ENCODE measurements around the gene GSTO2.

GSTO2 gene

DNA sequence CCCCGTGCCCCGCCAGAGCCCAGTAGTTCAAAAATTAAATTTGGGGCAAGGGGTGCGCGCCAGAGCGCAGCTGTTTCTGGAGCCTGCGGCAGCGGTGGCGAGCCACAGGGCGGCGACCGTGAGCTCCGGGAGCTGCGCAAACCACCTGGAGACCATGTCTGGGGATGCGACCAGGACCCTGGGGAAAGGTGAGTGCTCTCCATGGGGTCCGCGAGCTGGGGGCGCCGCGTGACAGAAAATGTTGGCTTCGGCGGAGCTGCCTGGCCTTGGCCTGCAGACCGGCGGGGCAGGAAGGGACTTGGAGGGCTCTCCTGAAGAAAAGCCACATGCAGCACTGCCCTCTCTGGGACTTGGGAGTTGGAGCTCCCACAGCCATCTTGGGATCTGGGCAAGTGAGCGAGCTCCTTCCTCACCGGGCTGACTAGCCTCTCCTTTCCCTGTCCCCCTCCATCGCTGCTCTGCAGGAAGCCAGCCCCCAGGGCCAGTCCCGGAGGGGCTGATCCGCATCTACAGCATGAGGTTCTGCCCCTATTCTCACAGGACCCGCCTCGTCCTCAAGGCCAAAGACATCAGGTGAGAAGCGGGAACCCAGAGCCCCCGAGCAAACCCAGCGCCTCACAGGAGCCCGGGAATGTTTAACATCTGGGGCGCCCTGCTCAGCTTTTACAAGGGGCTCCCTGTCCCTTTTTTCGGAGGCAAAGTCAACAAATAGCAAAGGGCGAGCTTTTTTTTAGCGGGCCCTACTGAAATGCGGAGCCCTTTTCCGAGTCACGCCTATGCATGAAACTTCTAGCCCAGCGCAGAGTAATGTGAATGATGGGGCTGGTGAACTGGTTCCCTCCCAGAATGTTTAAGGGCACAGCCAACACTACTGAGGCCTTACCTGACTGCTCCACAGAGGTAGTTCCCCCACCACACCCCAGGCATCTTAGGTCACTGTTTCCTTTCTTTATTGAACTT, 6.1 kb downstream of the GSTO2 start:
- intact Hi-C loops (cut with DNase I), result no loop called here
- peak in 41 of 42 donors; percentile 37 to 84 (median 72) for DNase-seq

DNA sequence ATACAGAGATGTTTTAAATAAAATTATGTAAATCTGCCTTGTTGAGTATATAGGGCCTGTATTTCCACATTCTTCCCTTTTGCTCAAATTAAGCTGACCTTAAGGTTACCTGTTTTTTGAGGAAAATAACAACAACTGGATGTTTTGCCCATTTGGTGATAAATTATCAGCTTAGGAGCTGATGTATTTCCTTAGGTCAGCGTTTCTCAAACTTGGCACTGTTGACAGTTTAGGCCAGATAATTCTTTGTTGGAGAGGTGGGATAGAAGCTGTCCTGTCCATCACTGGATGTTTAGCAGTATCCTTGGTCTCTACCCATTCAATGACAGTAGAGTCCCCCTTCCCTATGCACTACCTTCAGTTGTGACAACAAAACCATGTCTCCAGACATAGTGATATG, 7.2 kb downstream of the GSTO2 start:
- DNase-seq, result no peak
- intact Hi-C loops (cut with DNase I), result no loop called here

DNA sequence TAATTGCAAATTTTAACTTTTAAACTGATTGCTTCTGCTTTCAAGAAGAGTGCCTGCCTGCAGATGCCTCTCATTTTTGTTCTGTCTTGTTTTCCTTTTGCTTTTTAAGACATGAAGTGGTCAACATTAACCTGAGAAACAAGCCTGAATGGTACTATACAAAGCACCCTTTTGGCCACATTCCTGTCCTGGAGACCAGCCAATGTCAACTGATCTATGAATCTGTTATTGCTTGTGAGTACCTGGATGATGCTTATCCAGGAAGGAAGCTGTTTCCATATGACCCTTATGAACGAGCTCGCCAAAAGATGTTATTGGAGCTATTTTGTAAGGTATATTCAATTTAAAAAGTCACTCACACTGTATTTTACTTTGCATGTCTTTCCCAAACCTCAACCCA, 8.8 kb downstream of the GSTO2 start:
- no peak for DNase-seq
- intact Hi-C loops (cut with DNase I), result no loop called here

DNA sequence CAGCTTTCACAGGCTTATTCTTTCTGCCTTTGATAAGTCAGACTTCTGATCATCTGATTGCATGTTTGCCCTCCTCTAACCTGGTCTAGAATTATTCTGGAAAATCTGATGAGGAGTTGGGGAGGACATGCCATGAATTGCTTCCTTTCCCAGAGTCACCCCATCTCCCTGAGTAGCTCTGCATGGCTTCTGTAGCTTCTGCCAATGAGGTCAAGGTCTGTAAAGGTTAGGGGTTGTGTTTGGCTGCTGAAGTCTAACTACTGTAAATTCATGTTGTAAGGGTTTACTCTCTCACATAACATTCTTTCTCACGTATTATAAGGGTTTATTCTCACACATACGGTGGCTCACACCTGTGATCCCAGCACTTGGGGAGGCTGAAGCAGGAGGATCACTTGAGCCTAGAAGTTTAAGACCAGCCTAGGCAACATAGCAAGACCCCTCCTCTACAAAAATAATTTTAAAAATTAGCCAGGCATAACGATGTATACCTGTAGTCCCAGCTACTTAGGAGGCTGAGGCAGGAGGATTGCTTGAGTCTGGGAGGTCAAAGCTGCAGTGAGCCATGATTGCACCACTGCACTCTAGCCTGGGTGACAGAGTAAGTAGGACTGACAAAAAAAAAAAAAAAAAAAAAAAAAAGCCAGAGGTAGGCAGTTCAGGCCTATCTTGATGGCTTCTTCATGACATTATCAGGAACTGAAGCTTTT, 10.7 kb downstream of the GSTO2 start:
- intact Hi-C loops (cut with DNase I), result no loop called here
- DNase-seq, result no peak

DNA sequence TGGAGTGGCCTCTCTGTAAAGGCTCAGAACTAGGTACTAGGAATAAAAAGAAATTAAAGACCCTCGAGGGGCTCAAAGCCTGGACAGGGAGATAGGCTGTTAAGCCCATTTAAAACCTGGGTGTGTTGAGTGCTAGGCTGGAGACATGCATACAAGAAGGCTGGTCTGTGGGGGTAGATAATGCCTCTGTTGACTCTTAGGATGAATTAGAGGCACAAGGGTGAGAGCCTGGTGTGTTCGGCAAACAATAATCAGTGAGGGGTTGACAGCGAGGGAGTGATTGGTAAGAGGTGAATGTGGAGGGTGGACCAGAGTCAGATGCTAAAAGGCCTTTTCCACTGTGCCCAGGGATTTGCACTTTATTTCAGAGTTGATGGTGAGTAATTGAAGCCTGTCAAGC, 12.7 kb downstream of the GSTO2 start:
- intact Hi-C loops (cut with DNase I), result no loop called here
- no peak for DNase-seq

DNA sequence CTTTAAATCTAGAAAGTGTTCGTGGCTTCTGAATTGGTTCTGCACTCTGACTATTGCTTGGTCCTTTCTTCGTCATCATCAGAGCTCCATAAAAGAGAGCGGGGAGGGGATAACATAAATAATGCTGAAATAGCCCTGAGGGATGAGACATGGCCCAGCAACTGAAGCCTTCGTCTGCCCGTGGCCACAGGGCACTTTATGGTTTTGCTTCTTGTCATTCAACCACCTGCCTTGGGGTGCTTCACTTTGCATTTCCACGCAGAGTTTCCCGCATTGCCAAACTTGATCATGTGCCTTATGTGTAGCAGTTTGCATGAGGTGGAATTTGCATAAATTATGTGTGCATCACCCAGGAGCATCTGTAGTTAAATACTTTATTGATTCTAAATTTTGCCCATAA, 15.9 kb downstream of the GSTO2 start:
- intact Hi-C loops (cut with DNase I), result no loop called here
- DNase-seq, result no peak

DNA sequence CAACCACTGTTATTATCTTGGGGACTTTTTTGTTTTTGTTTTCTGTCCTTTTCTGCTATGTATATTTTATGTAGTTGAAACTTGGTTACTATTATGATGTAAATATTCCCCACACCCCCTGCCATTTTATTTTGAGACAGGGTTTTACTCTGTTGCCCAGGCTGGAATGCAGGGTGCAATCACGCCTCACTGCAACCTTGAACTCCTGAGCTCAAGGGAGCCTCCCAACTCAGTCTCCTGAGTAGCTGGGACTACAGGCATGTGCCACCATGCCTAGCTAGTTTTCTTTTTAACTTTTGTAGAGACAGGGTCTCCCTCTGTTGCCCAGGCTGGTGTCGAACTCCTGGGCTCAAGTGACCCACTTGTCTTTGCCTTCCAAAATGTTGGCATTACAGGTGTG, 18.0 kb downstream of the GSTO2 start:
- peak in 1 of 42 donors; percentile 8 for DNase-seq
- intact Hi-C loops (cut with DNase I), result no loop called here

DNA sequence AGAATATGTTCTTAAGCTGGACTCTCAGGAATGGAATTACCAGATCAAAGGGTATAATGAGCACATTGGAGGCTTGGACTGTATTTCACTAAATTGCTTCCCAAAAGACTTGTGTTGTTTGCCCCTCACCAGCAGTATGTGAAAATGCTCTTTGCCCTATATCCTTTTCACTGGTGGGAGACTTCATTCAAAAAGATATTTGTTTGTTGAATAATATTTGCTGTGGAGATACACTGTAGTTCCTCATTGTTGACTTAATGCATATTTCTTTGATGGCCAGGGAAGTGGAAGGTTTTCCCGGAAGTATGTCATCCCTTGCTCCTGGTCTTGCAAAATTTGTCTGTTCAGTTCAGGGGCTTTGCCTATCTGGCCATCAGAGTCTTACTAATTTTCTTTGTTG, 19.4 kb downstream of the GSTO2 start:
- intact Hi-C loops (cut with DNase I), result no loop called here
- no peak for DNase-seq

DNA sequence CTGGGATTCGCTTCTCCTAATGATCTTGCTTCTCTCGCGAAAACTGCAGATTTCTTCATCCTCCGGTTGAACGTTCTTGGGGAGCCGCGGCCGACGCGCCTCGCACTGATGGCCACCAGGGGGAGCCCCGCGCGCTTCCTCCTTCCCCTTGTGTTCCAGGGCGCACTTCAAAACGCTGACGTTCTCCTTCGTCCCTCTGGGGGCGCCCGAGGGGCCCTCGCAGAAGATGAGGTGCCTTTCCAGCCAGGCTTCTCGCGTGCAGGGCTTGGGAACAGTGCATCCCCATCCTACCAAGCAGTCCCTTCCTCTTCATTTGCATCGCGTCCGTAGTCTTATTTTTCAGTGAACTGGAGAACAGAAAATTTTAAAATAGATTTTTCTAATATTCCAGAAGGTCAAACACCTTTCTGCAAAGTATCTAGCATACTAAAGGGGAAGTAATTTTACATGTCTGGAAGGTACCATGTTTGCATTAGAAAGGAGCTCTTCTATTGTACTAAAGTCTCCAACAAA, 22.5 kb downstream of the GSTO2 start:
- intact Hi-C loops (cut with DNase I), result no loop called here

DNA sequence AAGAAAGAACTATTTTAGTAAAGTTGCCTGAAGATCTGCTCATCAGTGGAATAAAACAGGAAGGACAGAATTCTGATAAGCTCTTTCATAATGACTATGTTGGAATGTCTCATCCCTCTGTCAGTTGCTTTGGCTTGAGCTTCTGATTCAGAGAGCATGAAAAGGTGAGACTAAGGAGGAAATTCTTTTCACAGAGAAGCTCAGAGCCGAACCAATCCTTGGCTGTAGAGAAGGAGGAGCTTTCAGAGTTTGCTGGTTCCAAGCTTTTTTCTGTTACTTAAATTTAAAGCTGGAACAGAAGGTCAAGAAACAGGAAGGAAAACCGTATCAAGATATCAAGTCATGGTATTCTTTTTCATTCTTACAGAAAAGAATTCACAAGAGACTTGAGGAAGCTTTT, 24.0 kb downstream of the GSTO2 start:
- DNase-seq, result peak in 2 of 42 donors; percentile 37 to 42
- intact Hi-C loops (cut with DNase I), result loop anchor here (1.0 kb wide), 1 partner anchor 56 kb away; no protein-coding TSS in a partner anchor

More for the DNA sequence above, 22.5 kb downstream of the GSTO2 start:
- peak; percentile 85 to 97 (median 92) for DNase-seq

DNA sequence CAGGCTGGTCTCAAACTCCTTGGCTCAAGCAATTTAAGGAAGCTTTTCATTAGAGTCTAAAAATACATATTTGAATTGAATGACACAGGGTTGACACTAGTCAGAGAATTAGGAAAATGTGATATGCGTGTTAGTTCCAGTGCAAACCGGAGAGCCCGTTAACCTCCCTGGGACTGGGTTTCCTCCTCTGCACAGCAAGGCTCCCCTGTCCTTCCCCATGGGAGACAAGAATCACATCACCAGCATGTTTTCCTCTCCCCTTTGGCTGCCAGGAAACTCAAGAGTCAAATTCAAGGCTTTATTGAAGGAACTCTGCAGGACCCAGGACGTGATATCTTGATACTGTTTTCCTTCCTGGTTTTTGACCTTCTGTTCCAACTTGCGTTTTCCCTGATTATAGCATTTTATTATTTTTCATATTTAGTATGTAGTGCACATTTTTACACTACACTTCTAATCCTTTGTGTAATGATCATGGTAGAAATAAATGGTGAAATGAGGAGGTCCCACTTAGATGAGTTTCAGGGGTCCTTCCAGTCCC, 24.9 kb downstream of the GSTO2 start:
- DNase-seq, result no peak
- intact Hi-C loops (cut with DNase I), result loop anchor here (1.0 kb wide), 1 partner anchor 55 kb away; no protein-coding TSS in a partner anchor

DNA sequence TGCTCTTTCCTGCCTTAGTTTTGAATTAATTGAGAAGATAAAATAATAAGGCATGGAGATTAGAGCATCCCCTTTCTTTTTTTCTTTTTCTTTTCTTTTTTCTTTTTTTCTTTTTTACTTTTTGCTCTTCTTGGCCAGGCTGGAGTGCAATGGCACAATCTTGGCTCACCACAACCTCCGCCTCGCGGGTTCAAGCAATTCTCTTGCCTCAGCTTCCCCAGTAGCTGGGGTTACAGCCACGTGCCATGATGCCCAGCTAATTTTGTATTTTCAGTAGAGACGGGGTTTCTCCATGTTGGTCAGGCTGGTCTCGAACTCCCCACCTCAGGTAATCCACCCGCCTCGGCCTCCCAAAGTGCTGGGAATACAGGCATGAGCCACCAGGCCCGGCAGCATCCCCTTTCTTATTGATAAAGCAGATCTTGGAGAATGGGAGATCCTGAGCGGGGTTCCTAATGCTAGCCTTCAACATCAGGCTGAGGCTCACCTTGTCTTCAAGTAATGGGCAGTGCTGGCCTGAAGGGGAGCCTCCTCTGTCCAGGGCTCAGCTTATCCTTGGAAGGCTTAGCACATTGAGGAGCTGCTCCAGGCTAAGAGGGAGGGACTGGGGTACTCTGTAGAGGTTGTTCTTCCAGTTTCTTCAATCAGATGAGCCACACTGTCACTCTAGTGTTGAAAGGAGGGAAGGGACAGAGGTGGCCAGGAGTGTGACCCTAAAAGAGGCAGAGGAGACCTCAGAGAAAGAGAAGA, 27.9 kb downstream of the GSTO2 start:
- intact Hi-C loops (cut with DNase I), result no loop called here
- no peak for DNase-seq

DNA sequence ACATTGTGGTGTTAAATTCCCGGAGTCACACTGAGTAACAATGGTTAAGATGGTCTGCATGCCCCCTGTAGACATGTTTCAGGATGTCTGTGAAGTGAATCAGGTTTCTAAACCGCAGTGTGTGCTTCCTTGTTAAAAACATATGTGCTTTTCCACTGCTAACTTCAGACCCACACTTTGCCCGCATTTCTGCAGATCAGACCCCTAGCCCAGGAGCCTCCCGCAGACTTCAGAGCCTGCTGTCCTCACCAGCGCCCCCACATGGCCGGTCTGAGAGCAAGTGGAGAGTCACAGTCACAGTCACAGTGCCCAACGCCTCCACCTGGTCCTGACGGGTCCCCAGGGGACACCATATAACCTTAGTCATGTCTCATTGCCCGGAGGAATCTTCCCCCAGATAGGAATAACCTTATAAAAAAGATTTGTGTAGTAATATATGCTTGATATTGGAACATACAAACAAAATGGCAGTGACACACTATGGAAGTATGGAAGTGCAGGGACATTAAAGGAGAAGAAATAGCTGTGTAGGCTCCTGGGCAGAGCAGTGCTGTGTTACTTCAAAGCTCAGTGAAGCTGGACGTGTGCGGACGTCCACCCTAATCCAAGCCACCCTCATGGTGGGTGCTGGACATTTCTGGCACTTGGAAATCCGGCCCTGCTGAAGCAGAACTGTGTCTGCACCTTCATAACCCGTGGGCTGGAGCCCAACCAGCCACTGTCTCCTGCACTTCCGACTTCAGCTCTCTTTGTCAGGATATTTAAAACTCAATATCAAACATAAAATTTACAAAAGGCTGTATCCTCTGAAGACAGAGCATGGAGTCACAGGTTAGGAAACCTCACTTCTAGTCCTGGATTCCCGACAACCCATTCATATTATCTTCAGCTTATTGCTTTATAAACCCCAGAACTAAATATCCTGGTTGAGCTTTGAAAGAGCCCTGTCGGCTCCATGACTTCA, 29.0 kb downstream of the GSTO2 start:
- peak in 2 of 42 donors; percentile 49 to 64 for DNase-seq
- intact Hi-C loops (cut with DNase I), result no loop called here

DNA sequence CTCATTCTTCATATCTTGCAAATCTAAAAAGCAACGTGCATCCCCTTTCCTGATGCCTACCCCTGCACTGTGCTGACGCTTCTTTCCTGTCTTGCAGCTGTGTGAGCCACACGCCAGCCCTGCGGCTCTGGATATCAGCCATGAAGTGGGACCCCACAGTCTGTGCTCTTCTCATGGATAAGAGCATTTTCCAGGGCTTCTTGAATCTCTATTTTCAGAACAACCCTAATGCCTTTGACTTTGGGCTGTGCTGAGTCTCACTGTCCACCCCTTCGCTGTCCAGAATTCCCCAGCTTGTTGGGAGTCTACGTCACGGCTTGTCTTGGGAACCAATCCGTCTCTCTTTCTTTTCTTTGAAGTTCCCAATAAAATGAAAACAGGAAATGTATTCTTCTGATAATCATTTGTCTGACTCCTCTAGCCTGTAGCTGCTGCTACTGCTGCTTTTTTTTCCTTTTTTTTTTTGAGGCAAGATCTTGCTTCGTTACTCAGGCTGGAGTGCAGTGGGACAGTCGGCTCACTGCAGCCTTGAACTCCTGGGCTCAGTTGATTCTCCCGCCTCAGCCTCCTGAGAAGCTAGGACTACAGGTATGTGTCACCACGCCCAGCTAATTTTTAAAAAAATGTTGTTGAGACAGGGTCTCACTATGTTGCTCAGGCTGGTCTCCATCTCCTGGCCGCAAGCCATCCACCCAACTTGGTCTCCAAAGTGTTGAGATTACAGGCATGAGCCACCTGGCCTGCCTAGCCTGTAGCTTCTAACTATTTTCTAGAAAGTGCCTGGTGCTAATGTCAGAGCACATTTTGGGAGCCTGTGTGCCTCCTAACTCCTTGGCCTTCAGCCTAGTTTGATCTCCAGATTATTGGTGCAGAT, 30.3 kb downstream of the GSTO2 start:
- DNase-seq, result no peak
- intact Hi-C loops (cut with DNase I), result no loop called here

DNA sequence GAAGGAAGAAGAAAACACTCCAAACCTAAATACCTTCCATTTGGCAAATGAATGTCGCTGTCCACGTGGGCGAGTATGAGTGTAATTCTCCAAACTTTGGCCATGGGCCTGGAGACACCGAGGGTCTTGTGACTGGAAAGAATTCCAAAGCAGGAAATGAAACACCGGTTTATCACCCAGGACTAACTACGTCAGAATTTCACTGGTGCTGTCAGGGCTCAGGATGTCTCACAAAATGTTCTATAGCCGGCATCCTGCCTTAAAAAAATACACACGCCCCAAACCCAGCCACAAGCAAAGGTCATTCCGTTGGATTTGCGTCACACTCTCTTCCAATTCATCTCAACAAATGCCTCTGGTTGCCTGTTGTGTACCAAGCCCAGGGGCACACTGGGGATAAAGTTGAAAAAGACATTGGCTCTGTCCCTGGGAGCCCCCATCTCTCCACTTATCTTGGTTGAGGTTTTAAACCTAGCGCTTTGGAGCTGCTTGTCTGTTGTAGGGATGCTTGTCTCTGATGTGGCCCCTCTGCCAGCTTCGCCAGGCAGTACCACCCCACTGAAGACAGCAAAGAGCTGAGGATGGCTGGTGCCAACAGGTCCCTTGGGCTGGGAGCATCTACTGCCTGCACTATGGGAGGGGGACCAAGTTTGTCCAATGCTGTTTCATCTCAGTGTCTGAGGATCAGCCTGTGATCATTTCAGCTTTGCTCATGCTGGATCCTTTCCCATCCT, 31.2 kb downstream of the GSTO2 start:
- intact Hi-C loops (cut with DNase I), result no loop called here
- DNase-seq, result no peak

DNA sequence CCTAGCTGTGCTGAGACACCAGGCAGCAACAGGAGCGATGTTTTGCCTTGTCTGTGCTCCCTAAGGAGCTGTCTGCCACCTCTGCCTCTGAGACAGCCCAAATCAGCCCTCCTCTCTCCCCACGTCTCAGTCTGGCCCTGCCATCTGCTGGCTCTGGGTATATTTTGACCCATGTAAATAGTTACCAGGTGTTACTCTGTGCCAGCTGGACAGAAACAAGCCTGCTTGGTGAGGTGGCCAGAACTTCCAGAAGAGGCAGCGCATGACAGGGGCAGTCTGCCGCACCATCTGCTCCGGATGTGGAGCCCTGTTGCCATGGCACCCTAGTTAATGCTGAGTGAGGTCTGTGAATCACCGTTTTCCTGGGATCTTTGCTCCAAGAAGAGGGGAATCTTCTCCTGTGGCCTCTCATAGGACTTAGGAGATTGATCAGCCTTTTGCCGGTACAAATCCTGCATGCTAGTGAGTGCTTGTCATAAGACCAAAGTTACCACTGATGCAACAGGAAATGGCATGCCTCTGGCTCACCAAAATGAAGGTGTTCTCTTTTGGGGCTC, 31.8 kb downstream of the GSTO2 start:
- intact Hi-C loops (cut with DNase I), result no loop called here
- peak in 41 of 42 donors; percentile 28 to 86 (median 55) for DNase-seq

All from head of caudate nucleus (tissue), 42 donors.